HEK293 (cell line): ENCODE measurements around the gene CREB5.

Source experiments
- GLI2 ChIP-seq: fragments of 450-650 bp; formaldehyde crosslinking; IDR thresholded peaks from 2 replicates; pipeline ENCODE4; 2017; ENCODE audit warnings: missing biosample characterization, missing genetic modification characterization, low read depth, borderline replicate concordance
- HOXD13 ChIP-seq: sonication (generic); formaldehyde crosslinking; IDR thresholded peaks from 2 replicates; pipeline ENCODE4 v1.8.0; 2022; ENCODE audit warnings: missing genetic modification reagents, borderline replicate concordance
- KLF17 ChIP-seq: fragments of 450-650 bp; formaldehyde crosslinking; IDR thresholded peaks from 2 replicates; pipeline ENCODE4 v1.5.1; 2016; ENCODE audit warnings: missing biosample characterization, missing genetic modification characterization
- OVOL3 ChIP-seq: fragments of 450-650 bp; formaldehyde crosslinking; IDR thresholded peaks from 2 replicates; pipeline ENCODE4 v1.5.1; 2016; ENCODE audit warnings: missing biosample characterization, missing genetic modification characterization
- PRDM1 ChIP-seq: fragments of 450-650 bp; formaldehyde crosslinking; IDR thresholded peaks from 2 replicates; pipeline ENCODE4; 2016; ENCODE audit warnings: missing biosample characterization, missing genetic modification characterization
- SCRT1 ChIP-seq: fragments of 450-650 bp; formaldehyde crosslinking; IDR thresholded peaks from 2 replicates; pipeline ENCODE4 v1.5.1; 2016; ENCODE audit warnings: missing biosample characterization, missing genetic modification characterization, borderline replicate concordance
- ZBTB20 ChIP-seq: fragments of 450-650 bp; formaldehyde crosslinking; IDR thresholded peaks from 2 replicates; pipeline ENCODE4 v1.5.1; 2016; ENCODE audit warnings: missing biosample characterization, missing genetic modification characterization
- ZEB2 ChIP-seq: fragments of 450-650 bp; formaldehyde crosslinking; IDR thresholded peaks from 2 replicates; pipeline ENCODE4 v1.5.1; 2016; ENCODE audit warnings: missing biosample characterization, missing genetic modification characterization
- ZFP41 ChIP-seq: fragments of 450-650 bp; formaldehyde crosslinking; IDR thresholded peaks from 2 replicates; pipeline ENCODE4 v1.5.1; 2016; ENCODE audit warnings: missing biosample characterization, missing genetic modification characterization, borderline replicate concordance
- ZNF148 ChIP-seq: fragments of 450-650 bp; formaldehyde crosslinking; IDR thresholded peaks from 2 replicates; pipeline ENCODE4 v1.5.0; 2017; ENCODE audit warnings: missing biosample characterization, missing genetic modification characterization, borderline replicate concordance
- ZNF174 ChIP-seq: fragments of 450-650 bp; formaldehyde crosslinking; IDR thresholded peaks from 2 replicates; pipeline ENCODE4 v1.5.0; 2017; ENCODE audit warnings: missing biosample characterization, mild to moderate bottlenecking, missing genetic modification characterization
- ZNF26 ChIP-seq: fragments of 450-650 bp; formaldehyde crosslinking; IDR thresholded peaks from 2 replicates; pipeline ENCODE4 v1.5.1; 2016; ENCODE audit warnings: missing biosample characterization, missing genetic modification characterization
- ZNF266 ChIP-seq: fragments of 450-650 bp; formaldehyde crosslinking; IDR thresholded peaks from 2 replicates; pipeline ENCODE4 v1.5.1; 2016; ENCODE audit warnings: missing biosample characterization, missing genetic modification characterization, low read depth
- ZNF274 ChIP-seq, 2 experiments: fragments of 200-500 bp in 1 of 2; fragments of 450-650 bp in 1 of 2; sonication (Bioruptor generic) in 1 of 2; formaldehyde crosslinking in 1 of 2; IDR thresholded peaks; 2 replicates each; pipeline versions ENCODE4 v1.5.1 to v1.6.1; 2014 to 2016; ENCODE audit warnings: borderline replicate concordance in 1 of 2, inconsistent platforms in 1 of 2, low read length in 1 of 2, missing biosample characterization in 1 of 2, missing genetic modification characterization in 1 of 2
- ZNF311 ChIP-seq: fragments of 450-650 bp; formaldehyde crosslinking; IDR thresholded peaks from 2 replicates; pipeline ENCODE4 v1.5.1; 2017; ENCODE audit warnings: missing biosample characterization, missing genetic modification characterization, borderline replicate concordance
- ZNF324 ChIP-seq: fragments of 450-650 bp; formaldehyde crosslinking; IDR thresholded peaks from 2 replicates; pipeline ENCODE4 v1.5.1; 2016; ENCODE audit warnings: missing biosample characterization, missing genetic modification characterization
- ZNF341 ChIP-seq: fragments of 450-650 bp; formaldehyde crosslinking; IDR thresholded peaks from 2 replicates; pipeline ENCODE4; 2016; ENCODE audit warnings: low read depth, missing biosample characterization, missing genetic modification characterization
- ZNF37A ChIP-seq: fragments of 450-650 bp; IDR thresholded peaks from 2 replicates; pipeline ENCODE4 v1.5.1; 2018; ENCODE audit warnings: missing biosample characterization, missing genetic modification characterization
- ZNF391 ChIP-seq: fragments of 450-650 bp; formaldehyde crosslinking; IDR thresholded peaks from 2 replicates; pipeline ENCODE4 v1.5.1; 2016; ENCODE audit warnings: low read depth, missing biosample characterization, missing genetic modification characterization, borderline replicate concordance
- ZNF426 ChIP-seq: fragments of 450-650 bp; formaldehyde crosslinking; IDR thresholded peaks from 2 replicates; pipeline ENCODE4 v1.5.1; 2017; ENCODE audit warnings: missing biosample characterization, missing genetic modification characterization, mild to moderate bottlenecking, inconsistent platforms, moderate library complexity
- ZNF433 ChIP-seq: fragments of 450-650 bp; formaldehyde crosslinking; IDR thresholded peaks from 2 replicates; pipeline ENCODE4 v1.5.1; 2016; ENCODE audit warnings: missing biosample characterization, missing genetic modification characterization, low read depth
- ZNF513 ChIP-seq: fragments of 450-650 bp; IDR thresholded peaks from 2 replicates; pipeline ENCODE4 v1.5.1; 2018; ENCODE audit warnings: missing biosample characterization, missing genetic modification characterization
- ZNF530 ChIP-seq: fragments of 450-650 bp; formaldehyde crosslinking; IDR thresholded peaks from 2 replicates; pipeline ENCODE4 v1.5.1; 2016; ENCODE audit warnings: low read depth, missing biosample characterization, missing genetic modification characterization
- ZNF610 ChIP-seq: fragments of 450-650 bp; formaldehyde crosslinking; IDR thresholded peaks from 2 replicates; pipeline ENCODE4 v1.5.1; 2016; ENCODE audit warnings: missing biosample characterization, missing genetic modification characterization, borderline replicate concordance
- ZNF621 ChIP-seq: fragments of 450-650 bp; formaldehyde crosslinking; IDR thresholded peaks from 2 replicates; pipeline ENCODE4 v1.5.1; 2017; ENCODE audit warnings: missing biosample characterization, missing genetic modification characterization
- ZNF626 ChIP-seq: fragments of 450-650 bp; sonication (Bioruptor Pico); formaldehyde crosslinking; IDR thresholded peaks from 2 replicates; pipeline ENCODE4 v1.5.1; 2018; ENCODE audit warnings: missing biosample characterization, missing genetic modification characterization, inconsistent platforms
- ZNF664 ChIP-seq: fragments of 450-650 bp; formaldehyde crosslinking; IDR thresholded peaks from 2 replicates; pipeline ENCODE4 v1.5.1; 2016; ENCODE audit warnings: missing biosample characterization, missing genetic modification characterization
- ZNF707 ChIP-seq: fragments of 450-650 bp; formaldehyde crosslinking; IDR thresholded peaks from 2 replicates; pipeline ENCODE4 v1.5.1; 2016; ENCODE audit warnings: missing biosample characterization, missing genetic modification characterization
- TF ChIP-seq, protein P1 (sequence below): fragments of 450-650 bp; formaldehyde crosslinking; IDR thresholded peaks from 2 replicates; pipeline ENCODE4 v1.5.1; 2016; ENCODE audit warnings: missing biosample characterization, missing genetic modification characterization, borderline replicate concordance

The CREB5 gene

DNA sequence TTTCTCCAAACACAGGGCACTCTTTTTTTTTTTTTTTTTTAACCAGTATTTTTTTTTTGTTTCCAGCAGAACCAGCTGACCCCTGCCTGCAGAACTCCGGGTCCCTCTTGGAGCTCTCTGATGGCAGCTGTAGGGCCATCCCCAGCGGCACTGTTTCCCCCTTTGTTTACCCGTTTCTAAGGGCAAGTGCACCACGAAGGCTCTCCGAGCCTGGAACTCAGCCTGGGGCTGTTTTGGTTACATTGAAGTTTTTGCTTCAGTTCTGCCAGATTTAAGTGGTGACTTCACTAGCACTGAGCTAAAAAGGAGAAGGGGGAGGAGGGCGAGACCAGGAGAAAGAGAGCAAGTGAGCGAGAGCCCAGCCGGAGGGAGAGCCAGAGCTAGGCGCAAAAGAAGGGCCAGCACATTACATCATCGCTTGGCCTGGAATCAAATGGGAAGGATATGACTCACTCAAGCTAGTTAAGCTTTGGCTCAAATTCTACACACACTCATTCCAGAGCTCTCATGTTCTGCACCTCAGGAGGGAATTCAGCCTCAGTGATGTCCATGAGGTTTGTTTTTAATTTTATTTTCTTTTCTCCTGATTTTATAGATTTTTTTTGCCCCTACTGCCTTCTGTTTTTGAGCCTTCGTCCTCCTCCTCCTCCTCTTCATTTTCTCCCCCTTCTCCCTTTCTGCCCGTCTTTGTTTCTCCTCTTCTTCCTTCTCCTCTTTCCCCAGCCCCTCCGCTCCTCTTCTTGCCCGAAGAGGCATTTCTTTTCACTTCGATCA lies 273.5 kb downstream of the CREB5 start (continued):
- TF ChIP-seq ZNF26 (no peak), ZNF426 (tag by site-specific recombination) (no peak), ZNF391 (peak; percentile 49; the same call in 1 of the 2 replicates), PRDM1 (tag by site-specific recombination) (peak; percentile 92), ZNF626 (no peak), ZNF341 (tag by site-specific recombination) (peak; percentile 84), ZEB2 (tag by site-specific recombination) (peak; percentile 95), SCRT1 (tag by site-specific recombination) (no peak), ZFP41 (tag by site-specific recombination) (no peak), ZNF37A (tag by site-specific recombination) (no peak), ZNF324 (tag by site-specific recombination) (peak; percentile 28; the same call in 1 of the 2 replicates), ZNF274 (IDR thresholded peaks at IDR 0.05; ENCODE audit: low read length) (no peak), ZNF274 (tag by site-specific recombination; IDR thresholded peaks at IDR 0.05; ENCODE audit: borderline replicate concordance) (no peak), ZNF530 (tag by site-specific recombination) (no peak), ZNF610 (tag by site-specific recombination) (no peak), ZNF513 (tag by site-specific recombination) (peak; percentile 68), HOXD13 (CRISPR knock-in tag) (no peak), ZNF266 (tag by site-specific recombination) (no peak), ZNF174 (no peak), ZNF707 (no peak), ZNF621 (tag by site-specific recombination) (no peak), ZNF148 (tag by site-specific recombination) (no peak), GLI2 (tag by site-specific recombination) (no peak), OVOL3 (tag by site-specific recombination) (no peak), ZNF433 (tag by site-specific recombination) (no peak), KLF17 (peak; percentile 87; the same call in 1 of the 2 replicates), ZNF664 (tag by site-specific recombination) (no peak), ZNF311 (tag by site-specific recombination) (no peak), ZBTB20 (peak; percentile 32)
- TF ChIP-seq, protein P1, sequence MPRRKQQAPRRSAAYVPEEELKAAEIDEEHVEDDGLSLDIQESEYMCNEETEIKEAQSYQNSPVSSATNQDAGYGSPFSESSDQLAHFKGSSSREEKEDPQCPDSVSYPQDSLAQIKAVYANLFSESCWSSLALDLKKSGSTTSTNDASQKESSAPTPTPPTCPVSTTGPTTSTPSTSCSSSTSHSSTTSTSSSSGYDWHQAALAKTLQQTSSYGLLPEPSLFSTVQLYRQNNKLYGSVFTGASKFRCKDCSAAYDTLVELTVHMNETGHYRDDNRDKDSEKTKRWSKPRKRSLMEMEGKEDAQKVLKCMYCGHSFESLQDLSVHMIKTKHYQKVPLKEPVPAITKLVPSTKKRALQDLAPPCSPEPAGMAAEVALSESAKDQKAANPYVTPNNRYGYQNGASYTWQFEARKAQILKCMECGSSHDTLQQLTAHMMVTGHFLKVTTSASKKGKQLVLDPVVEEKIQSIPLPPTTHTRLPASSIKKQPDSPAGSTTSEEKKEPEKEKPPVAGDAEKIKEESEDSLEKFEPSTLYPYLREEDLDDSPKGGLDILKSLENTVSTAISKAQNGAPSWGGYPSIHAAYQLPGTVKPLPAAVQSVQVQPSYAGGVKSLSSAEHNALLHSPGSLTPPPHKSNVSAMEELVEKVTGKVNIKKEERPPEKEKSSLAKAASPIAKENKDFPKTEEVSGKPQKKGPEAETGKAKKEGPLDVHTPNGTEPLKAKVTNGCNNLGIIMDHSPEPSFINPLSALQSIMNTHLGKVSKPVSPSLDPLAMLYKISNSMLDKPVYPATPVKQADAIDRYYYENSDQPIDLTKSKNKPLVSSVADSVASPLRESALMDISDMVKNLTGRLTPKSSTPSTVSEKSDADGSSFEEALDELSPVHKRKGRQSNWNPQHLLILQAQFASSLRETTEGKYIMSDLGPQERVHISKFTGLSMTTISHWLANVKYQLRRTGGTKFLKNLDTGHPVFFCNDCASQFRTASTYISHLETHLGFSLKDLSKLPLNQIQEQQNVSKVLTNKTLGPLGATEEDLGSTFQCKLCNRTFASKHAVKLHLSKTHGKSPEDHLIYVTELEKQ (tag by site-specific recombination) = peak; percentile 41; the same call in 1 of the 2 replicates
